ENCODE measurements around the gene ATRIP. TPM values are rescaled to one million over a fixed set of nuclear protein-coding genes. Genes with fewer than 3 reads are reported as not detected.

ATRIP gene
- total and polyA plus RNA-seq, 11 donors, result 2.1 to 5.1 (median 3.6) TPM

DNA sequence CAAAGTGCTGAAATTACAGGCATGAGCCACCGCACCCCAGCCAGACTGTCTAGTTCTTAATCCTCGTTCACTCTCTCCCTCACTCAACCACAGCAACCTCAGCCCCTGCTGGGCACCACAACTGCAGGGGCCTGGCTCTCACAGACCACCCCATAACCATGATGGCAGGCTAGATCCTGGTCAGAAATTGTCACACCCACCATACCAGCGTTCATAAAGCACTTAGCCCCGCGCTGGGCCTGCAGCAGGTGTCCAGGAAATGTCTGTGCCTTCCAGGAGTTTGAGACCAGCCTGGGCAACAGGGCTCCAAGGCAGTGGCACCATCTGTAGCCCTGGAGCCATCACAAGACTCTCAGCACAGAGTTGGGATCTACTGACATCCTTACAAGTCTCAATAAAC is 55.6 kb downstream of the ATRIP start:
- intact Hi-C loops (cut with DNase I), result loop anchor here in 6 of 10 donors (2.0 to 5.0 kb wide), 3 partner anchors 29 to 45 kb away; a partner anchor contains a TSS
- Histone ChIP-seq H3K9me3 (peaks cover 0 to 3% (median 0%) of the 10 kb centered on the region in 12 donors), H3K4me1 (peaks cover 6 to 33% (median 27%) of the 10 kb centered on the region in 12 donors), H3K4me3 (no peak overlapping the region), H3K27ac (peak overlapping the region in 7 of 12 donors; percentile 82 to 98 (median 96)), H3K36me3 (peaks cover 0 to 36% (median 12%) of the 10 kb centered on the region in 9 donors), H3K27me3 (no peaks in the 10 kb centered on the region)
- DNase-seq (no peak), ATAC-seq (no peak)
- 82 to 89% (median 86%) methylated on average over 5 of the region's 5 CpGs for whole genome bisulfite sequencing, 4 donors
- no peak for TF ChIP-seq POLR2A (IDR thresholded peaks at IDR 0.05)
- TF ChIP-seq, protein P1, sequence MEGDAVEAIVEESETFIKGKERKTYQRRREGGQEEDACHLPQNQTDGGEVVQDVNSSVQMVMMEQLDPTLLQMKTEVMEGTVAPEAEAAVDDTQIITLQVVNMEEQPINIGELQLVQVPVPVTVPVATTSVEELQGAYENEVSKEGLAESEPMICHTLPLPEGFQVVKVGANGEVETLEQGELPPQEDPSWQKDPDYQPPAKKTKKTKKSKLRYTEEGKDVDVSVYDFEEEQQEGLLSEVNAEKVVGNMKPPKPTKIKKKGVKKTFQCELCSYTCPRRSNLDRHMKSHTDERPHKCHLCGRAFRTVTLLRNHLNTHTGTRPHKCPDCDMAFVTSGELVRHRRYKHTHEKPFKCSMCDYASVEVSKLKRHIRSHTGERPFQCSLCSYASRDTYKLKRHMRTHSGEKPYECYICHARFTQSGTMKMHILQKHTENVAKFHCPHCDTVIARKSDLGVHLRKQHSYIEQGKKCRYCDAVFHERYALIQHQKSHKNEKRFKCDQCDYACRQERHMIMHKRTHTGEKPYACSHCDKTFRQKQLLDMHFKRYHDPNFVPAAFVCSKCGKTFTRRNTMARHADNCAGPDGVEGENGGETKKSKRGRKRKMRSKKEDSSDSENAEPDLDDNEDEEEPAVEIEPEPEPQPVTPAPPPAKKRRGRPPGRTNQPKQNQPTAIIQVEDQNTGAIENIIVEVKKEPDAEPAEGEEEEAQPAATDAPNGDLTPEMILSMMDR (IDR thresholded peaks at IDR 0.05), result no peak

DNA sequence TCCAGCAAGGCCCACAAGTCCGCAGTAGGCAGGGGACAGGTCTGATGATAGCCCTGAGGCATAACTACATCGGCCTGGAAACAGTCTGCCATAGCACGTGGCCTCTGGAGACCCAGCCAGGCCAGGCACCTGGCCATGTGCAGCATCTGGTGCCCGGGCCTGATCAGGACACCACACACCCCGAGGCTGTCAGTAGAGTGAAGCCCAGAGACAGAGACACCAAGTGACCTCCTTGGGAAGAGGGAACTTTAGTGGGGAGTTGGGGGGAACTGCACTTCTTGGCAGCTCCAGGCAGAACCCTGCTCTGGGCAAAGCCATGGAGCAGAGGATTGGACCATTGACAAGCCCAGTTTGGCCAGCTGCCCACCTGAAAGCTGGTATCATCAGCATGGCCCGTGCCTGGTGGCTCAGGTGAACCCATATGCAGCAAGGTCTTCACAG is 56.2 kb downstream of the ATRIP start:
- peak in 3 of 5 donors; percentile 35 to 68 (median 40) for DNase-seq
- WGBS, 4 donors, result 24 to 43% (median 33%) methylated on average over 4 to 6 of the region's 6 CpGs
- intact Hi-C loops (cut with DNase I), result loop anchor here in 6 of 10 donors (2.0 to 5.0 kb wide), 3 partner anchors 30 to 45 kb away; a partner anchor contains a TSS

DNA sequence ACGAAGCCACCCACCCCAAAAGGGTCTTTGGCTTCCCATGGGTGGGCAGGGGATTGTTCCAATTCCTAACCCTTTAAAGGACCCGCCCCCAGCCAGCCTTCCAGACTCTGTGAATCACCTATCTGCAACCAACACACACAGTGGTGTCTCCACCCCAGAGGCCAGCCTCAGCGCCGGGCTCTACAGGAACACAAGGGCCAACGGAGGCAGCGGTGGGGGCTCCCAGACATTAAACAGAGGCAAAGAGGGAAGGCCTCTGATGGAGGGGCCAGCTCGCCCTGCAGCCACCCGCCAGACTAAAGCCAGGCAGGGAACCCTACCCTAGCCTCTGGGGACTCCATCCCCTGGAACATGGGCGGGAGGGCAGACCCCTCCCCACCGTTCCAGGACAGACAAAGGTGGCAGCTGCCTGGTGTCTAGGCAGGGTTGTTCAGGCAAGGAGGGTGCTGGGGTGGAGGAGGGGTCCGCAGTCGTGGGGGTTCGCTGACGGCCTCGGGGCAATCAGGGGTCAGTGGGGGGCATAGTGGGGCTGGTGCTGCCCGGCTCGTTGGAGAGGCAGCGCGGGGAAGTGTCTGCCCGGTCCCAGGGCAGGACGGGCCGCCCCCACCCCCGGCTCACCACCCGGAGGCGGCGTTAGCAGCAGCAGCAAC is 57.0 kb downstream of the ATRIP start:
- H3K27me3 ChIP-seq, result no peaks in the 10 kb centered on the region
- H3K4me3 ChIP-seq, result peak overlapping the region; percentile 47 to 86 (median 74)
- no peak for TF ChIP-seq POLR2A (IDR thresholded peaks at IDR 0.05)
- TF ChIP-seq, protein P1 (IDR thresholded peaks at IDR 0.05), result no peak
- H3K36me3 ChIP-seq, result peaks cover 0 to 24% (median 8%) of the 10 kb centered on the region in 9 donors
- peak overlapping the region; percentile 82 to 98 (median 96) for H3K27ac ChIP-seq
- H3K4me1 ChIP-seq, result peaks cover 6 to 37% (median 27%) of the 10 kb centered on the region in 12 donors
- peak; percentile 12 to 64 (median 42) for ATAC-seq
- intact Hi-C loops (cut with DNase I), result loop anchor here in 8 of 10 donors (1.0 to 5.0 kb wide), 5 partner anchors 31 to 44 kb away; a partner anchor contains a TSS
- peak; percentile 33 to 72 (median 59) for DNase-seq
- 11 to 43% (median 22%) methylated on average over 5 to 26 of the region's 26 CpGs for WGBS, 4 donors
- no peaks in the 10 kb centered on the region for H3K9me3 ChIP-seq

More for the DNA sequence above, 56.2 kb downstream of the ATRIP start:
- peaks cover 0 to 3% (median 0%) of the 10 kb centered on the region in 12 donors for H3K9me3 ChIP-seq
- peak overlapping the region in 10 of 12 donors; percentile 47 to 86 (median 76) for H3K4me3 ChIP-seq
- peaks cover 6 to 37% (median 27%) of the 10 kb centered on the region in 12 donors for H3K4me1 ChIP-seq
- no peaks in the 10 kb centered on the region for H3K27me3 ChIP-seq
- TF ChIP-seq POLR2A (IDR thresholded peaks at IDR 0.05), result no peak
- H3K36me3 ChIP-seq, result peaks cover 0 to 32% (median 10%) of the 10 kb centered on the region in 9 donors
- ATAC-seq, result peak; percentile 14 to 62 (median 44)
- H3K27ac ChIP-seq, result peak overlapping the region in 11 of 12 donors; percentile 82 to 98 (median 96)

DNA sequence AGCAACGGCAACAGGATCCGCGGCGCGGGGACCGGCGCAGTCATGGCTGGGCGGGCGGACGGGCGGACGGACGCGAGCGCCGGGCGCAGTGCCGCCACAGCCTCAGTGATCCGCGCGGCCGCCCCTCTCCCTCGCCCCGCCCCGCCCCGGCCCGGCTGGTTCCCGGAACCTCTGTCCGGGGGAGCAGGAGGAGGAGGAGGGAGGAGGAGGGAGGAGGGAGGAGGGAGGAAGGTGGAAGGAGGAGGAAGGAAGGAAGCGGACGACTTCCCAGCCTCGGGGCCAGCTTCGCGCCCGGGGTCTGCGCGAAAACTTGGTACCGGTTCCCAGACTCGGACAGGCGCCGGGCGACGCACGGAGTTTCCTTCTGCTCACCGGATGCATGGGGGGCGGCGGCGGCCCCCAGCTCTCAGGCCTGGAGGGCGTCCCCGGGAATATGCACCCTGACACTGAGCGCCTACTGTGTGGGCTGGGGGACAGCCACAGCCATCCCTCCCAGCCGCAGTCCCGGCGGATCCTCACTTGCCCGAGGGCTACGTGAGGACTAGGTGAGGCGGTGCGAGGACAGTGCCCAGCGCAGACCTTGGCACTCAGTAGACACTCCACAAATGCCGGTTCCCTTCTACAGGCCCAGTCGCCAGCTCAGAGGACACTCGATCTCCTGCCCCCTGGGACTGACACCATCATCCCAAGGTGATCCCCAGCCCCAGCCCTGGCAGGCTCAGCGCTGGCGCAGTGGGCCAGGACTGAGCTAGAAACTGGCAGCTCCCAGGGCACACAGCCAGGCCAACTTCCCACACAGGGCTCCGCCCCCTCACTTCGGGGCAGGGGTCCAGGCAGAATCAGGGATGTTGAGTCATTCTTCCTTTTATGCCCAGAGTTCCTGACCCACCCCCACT is 57.8 kb downstream of the ATRIP start, which contains the start of gene SHISA5:
Gene SHISA5 (minus strand): TSS at position 124 of the 896 bp plus-strand sequence. CDS start 80 bp downstream, at position 44.
- intact Hi-C loops (cut with DNase I), result loop anchor here in 8 of 10 donors (1.0 to 5.0 kb wide), 5 partner anchors 31 to 43 kb away; a partner anchor contains a TSS
- TF ChIP-seq POLR2A (IDR thresholded peaks at IDR 0.05), result peak in 1 of 2 donors; percentile 55
- TF ChIP-seq, protein P1 (IDR thresholded peaks at IDR 0.05), result no peak
- no peaks in the 10 kb centered on the region for H3K27me3 ChIP-seq
- H3K27ac ChIP-seq, result peak within 1 kb of the TSS; percentile 82 to 98 (median 96)
- peak; percentile 68 to 91 (median 87) for ATAC-seq
- no peaks in the 10 kb centered on the region for H3K9me3 ChIP-seq
- H3K4me3 ChIP-seq, result peak within 1 kb of the TSS; percentile 47 to 86 (median 74)
- 2 to 4% (median 2%) methylated on average over 40 to 66 of the region's 66 CpGs for WGBS, 4 donors
- H3K36me3 ChIP-seq, result peaks cover 0 to 16% (median 3%) of the 10 kb centered on the region in 9 donors
- peak; percentile 86 to 92 (median 89) for DNase-seq
- H3K4me1 ChIP-seq, result peaks cover 6 to 37% (median 27%) of the 10 kb centered on the region in 12 donors

Data from heart left ventricle (tissue), 16 donors.